ENCODE results near the gene ABCA10.

DNA sequence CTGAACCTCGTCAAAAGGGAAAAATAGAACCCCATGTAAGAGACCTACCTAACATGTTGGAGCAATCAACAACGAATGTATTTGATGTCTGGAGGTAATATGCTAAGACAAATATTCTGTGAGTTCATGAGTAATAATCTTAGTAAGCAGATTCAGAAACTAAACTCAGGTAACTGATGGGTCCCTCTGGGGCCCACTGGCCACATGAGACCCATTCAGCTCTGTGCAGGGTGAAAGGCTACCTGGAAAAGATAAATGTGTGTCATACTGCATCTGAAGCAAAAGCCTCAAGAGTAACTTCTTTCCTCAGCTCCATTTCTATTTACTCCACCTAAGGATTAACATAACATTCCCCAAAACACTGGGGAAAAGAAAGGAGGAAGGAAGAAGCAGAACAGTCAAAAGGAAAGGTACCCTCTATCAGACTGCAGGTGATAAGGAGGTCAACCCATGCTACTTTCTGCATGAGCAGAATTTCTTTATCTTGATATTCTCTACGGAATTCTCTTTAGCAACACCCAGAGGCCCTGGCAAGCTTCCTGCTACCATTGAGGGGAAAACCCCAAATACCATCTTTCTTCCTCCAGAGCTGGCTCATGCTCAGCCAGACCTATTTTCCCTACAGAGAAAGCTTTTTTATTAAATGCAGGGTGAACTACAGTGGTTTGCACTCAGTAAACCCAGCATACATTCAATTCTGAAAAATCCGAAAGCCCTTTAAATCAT lies 49.2 kb downstream of the ABCA10 start:
- TF ChIP-seq EZH2 (IDR thresholded peaks at IDR 0.05; ENCODE audit: insufficient read depth, poor library complexity, severe bottlenecking) (no peak), EZH2phosphoT487 (IDR thresholded peaks at IDR 0.05; ENCODE audit: insufficient read depth, low read depth) (no peak)

Measured in GM23248 (cell line).